Sigmoid colon (tissue), 4 donors: ENCODE measurements around the gene TSSK2.

ENCODE experiments used
- CTCF ChIP-seq, 4 experiments: fragments of 450-650 bp in 3 of 4; fragments of 200-600 bp in 1 of 4; IDR thresholded peaks; one replicate each; pipeline ENCODE4 v1.5.1; 2016 to 2019; ENCODE audit warnings: antibody characterized with exemption in 4 of 4, mild to moderate bottlenecking in 3 of 4, moderate library complexity in 2 of 4
- POLR2A ChIP-seq, 2 donors: fragments of 450-650 bp; IDR thresholded peaks; one replicate each; pipeline ENCODE4 v1.6.1; 2016; ENCODE audit warnings: antibody characterized with exemption in 2 of 2, mild to moderate bottlenecking in 2 of 2, moderate library complexity in 2 of 2
- POLR2AphosphoS5 ChIP-seq, 4 donors: sonication (generic); formaldehyde crosslinking; IDR thresholded peaks; one replicate each; pipeline ENCODE4 v1.6.1; 2017; ENCODE audit warnings: antibody characterized with exemption in 4 of 4

DNA sequence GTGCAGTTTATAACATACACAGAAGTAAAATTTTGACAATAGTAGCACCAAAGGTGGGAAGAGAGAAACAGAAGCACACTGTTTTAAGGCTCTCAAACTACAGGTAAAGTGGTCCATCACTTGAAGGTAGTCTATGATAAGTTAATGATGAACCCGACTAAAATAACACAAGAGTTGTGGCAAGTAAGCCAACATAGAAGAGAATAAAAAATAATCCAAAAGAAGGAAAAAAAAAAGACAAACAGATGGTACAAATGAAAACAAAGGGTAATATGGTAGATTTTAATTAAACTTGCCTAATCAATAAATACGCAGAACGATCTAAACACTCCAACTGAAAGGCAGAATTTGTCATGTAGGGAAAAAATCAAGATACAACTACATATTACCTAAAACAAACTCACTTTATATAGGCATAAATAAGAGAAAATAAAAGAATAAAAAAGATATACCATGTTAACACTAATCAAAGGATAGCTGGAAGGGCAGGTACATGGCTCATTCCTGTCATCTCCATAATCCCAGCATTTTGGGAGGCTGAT, 40.5 kb upstream of the TSSK2 start:
- TF ChIP-seq CTCF (IDR thresholded peaks at IDR 0.05) (no peak), POLR2AphosphoS5 (IDR thresholded peaks at IDR 0.05) (no peak), POLR2A (IDR thresholded peaks at IDR 0.05) (no peak)
